HG03575 (cell line): ENCODE measurements around the gene BEST1.
"Not testable (repeated sequence)": the region's sequence is repeated elsewhere in the genome, so short reads cannot be mapped to it uniquely, and the experiment has no call there.

Experiments
- ATAC-seq: cut with Tn5 transposase; IDR thresholded peaks from one replicate; pipeline ENCODE4 v1.9.1; 2021; ENCODE audit not compliant: unreplicated experiment, insufficient number of reproducible peaks, low FRiP score; ENCODE audit errors: extremely low read depth

BEST1 gene

GRCh38 chr11:61959678-61960077, 9.5 kb downstream of the BEST1 start:
- no peak for ATAC-seq

- no peak for ATAC-seq
These were observed 10.4 kb downstream of the BEST1 start for GRCh38 chr11:61960532-61960931.

GRCh38 chr11:61961570-61962212, 11.5 kb downstream of the BEST1 start:
- no peak for ATAC-seq

DNA sequence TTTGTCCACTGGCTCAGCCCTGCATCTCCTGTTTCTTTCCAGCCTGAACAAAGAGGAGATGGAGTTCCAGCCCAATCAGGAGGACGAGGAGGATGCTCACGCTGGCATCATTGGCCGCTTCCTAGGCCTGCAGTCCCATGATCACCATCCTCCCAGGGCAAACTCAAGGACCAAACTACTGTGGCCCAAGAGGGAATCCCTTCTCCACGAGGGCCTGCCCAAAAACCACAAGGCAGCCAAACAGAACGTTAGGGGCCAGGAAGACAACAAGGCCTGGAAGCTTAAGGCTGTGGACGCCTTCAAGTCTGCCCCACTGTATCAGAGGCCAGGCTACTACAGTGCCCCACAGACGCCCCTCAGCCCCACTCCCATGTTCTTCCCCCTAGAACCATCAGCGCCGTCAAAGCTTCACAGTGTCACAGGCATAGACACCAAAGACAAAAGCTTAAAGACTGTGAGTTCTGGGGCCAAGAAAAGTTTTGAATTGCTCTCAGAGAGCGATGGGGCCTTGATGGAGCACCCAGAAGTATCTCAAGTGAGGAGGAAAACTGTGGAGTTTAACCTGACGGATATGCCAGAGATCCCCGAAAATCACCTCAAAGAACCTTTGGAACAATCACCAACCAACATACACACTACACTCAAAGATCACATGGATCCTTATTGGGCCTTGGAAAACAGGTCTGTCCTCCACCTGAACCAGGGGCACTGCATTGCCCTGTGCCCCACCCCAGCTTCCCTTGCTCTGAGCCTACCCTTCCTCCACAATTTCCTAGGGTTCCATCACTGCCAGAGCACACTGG, 12.3 kb downstream of the BEST1 start:
- no peak for ATAC-seq

DNA sequence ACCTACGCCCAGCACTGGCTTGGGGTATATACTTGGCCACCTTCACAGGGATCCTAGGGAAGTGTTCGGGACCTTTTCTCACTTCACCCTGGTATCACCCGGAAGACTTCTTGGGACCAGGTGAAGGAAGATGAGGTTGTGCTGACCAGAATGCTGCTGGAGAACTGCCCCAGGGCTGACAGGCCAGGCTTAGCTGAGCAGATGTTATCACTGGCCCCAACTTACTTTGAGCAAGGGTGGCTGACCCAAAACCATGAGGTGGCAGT, 12.8 kb downstream of the BEST1 start:
- ATAC-seq, result no peak

DNA sequence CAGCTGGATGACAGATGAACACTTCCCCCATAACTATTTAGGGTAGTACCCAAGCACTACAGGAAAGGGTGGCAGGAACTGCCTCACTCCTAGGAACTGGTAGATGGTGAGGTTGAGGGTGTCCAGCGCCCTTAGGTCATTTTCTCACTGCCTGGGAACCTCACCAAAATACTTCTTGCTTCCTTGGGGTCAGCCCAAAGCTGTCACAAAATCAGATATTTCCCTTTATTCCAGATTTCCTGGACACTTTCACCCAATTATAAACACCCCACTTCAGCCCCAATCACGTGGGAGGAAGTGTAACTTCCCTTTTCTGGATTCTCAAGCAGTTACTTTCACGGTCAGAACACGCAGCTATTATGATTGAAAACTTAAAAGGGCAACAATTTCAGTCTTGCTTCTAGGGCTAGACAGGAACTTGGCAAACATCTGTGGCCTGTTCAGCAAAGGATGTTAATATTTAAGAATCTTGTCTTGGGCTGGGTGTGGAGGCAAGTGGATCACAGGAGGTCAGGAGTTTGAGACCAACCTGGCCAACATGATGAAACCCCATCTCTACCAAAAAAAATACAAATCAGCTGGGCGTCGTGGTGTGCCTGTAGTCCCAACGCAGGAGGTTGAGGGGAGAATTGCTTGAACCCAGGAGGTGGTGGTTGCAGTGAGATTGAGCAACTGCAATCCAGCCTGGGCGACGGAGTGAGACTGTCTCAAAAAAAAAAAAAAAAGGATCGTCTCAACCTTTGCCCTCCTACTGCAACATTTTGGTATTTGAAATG, 13.3 kb downstream of the BEST1 start:
- ATAC-seq, result no peak

GRCh38 chr11:61964058-61964665, 14.0 kb downstream of the BEST1 start:
- no peak for ATAC-seq

DNA sequence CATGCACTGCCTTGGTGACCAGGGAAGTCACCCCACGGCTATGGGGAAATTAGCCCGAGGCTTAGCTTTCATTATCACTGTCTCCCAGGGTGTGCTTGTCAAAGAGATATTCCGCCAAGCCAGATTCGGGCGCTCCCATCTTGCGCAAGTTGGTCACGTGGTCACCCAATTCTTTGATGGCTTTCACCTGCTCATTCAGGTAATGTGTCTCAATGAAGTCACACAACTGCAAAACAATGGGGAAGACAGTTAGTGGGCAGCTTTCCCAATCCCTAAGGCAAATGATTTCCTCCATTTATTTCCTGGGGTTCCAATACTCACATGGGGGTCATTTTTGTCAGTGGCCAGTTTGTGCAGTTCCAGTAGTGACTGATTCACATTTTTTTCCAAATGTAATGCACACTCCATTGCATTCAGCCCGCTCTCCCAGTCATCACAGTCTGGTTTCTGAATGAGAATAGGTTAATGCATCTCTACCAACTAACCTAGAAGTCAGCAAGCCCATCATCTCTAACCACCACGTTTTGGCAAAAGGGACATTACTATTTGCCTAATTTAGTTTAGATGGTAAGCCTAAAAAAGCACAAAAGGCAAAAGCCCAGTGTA, 14.6 kb downstream of the BEST1 start:
- ATAC-seq, result not testable (repeated sequence)

DNA sequence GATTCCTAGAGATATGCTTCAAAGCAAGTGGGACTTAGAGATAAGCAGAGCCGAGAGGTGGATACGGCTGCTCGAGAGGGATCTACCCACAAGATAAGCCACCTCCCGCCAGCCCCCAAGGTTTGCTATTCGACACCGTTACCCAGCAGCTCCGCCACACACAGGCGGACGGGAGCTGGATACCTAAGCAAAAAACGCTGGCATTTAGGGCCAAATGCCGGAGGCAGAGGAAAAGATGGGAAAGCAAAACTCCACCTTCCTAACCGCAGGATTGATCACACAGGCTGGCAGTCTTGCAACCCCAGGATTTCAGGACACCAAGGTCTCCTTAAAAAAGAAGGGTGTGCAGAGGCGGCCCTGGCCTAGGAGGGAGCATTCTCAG, 16.6 kb downstream of the BEST1 start:
- ATAC-seq, result no peak

- ATAC-seq, result no peak
These were observed 17.2 kb downstream of the BEST1 start, which contains the start of gene FTH1 for GRCh38 chr11:61967116-61967923. Gene FTH1, minus strand, starts transcription at chr11:61967634. Its CDS starts 209 bp downstream, at chr11:61967425.

GRCh38 chr11:61967924-61968757, 18.0 kb downstream of the BEST1 start:
- no peak for ATAC-seq

DNA sequence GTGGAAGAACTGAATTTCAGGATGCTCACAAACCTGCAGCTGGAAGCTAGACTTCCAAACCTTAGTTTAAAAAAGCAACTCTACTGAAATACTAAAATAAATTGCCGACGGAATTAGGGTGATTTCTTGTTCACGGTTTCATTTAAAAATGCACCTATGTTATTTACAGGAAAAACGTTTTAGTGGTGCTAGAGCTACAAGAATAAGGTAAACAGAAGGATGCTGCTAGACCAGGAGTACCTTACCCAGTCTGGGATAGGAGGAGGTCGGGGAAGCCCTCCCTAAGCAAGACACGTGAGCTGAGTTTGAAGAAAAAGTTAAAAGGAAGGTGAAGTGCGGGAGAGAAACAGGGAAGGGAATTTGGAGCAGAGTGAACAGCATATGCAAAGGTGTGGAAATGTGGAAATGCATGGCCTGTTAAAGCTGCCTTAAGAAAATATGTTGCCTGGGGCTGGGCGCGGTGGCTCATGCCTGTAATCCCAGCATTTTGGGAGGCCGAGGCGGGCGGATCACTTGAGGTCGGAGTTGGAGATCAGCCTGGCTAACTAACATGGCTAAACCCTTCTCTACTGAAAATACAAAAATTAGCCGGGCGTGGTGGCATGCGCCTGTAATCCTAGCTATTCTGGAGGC, 18.7 kb downstream of the BEST1 start:
- ATAC-seq, result no peak

- no peak for ATAC-seq
These were observed 19.2 kb downstream of the BEST1 start for GRCh38 chr11:61969391-61969758.

GRCh38 chr11:61969838-61970662, 19.9 kb downstream of the BEST1 start:
- no peak for ATAC-seq

DNA sequence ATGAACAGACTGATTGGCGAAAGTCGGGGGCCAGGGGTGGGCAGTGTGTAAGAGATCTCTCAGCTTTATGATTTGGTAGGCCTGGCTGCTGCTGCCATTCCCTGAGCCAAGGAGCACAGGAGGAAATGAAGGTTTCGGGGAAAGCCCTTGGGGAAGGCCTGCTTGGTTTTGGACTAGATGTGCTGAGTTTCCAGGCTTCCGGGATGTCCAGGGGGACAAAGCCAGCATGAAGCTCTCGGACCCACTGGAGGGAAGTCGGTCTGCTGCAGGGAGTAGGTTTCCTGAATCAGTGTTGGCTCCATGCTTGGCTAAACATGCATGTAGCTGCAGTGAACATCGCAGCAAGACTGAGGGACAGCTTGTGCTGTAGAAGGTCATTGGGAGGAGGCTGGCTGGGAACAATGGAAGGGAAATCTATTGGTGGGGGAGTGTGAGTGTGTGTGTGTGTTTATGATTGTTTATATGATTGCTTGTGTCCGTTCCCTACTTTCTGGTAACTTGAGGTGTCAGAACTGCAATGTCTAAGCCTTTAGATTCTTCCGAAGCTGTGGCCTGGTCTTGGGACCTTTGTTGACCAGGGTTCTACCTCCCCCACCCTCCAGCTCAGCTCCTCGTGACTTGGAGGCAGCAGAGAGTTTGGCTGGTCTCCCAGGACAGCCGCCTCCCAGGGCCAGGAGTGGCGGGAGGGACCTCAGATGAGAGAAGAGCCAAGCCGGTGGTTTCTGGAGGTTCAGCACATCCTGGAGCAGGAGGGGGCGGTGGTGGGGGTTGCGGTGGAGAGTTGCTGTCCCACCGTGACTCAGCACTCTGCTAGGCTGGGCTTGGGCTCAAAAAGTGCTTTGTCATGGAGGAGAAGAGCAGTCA, 21.3 kb downstream of the BEST1 start:
- no peak for ATAC-seq
